Measurements from ENCODE around the gene GPX7. TPM values are rescaled to one million over a fixed set of nuclear protein-coding genes. Genes with fewer than 3 reads are reported as not detected.
A peak's percentile ranks its signal among the peaks of the same experiment; 100 is the strongest.

Gene GPX7
- total RNA-seq, result 57.7 to 62.6 TPM (median 61.8 TPM) in 3 replicates

DNA sequence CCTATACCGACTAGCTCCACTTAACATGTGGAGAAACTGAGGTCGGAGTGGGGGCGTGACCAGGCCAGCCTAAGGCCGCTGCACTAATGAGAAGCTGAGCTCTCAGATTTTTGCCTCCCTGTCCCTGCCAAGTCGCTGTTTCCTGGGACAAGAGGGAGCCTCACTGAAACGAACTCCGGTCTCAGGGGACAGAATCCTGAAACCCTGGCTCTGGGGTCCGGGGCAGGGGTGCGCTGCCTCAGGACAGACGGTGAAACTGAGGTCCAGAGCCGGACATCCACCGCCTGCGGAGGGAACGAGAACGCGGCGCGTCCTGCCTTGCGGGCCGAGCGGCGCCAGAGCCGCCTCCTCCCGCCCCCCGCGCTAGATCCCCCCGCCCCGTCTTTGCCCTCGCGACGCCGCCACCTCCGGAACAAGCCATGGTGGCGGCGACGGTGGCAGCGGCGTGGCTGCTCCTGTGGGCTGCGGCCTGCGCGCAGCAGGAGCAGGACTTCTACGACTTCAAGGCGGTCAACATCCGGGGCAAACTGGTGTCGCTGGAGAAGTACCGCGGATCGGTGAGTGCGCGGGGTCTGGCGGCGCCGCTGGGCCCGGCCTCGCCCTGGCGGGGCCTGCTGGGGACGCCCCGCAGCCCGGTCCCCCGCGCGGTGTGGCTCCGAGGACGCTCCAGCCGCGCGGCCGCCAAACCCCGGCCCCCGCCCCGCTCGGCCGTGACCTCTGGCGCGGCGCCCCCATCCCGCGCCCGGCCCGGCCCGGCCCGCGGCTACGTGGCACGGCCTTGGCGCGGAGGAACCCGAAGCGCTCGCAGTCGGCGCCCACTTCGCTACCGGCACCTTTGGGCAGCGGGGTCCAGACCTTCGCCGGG, at the start of gene GPX7:
GPX7 (plus strand) TSS at position 381 of the 865 bp plus-strand sequence; CDS start at position 420, 39 bp downstream.
- Mint-ChIP-seq H3K4me1 (peaks cover 25% of the 10 kb centered on the region), H3K36me3 (peaks cover 11% of the 10 kb centered on the region), H3K4me3 (peak within 1 kb of the TSS; percentile 74), H3K27me3 (ENCODE audit: low read depth) (no peaks in the 10 kb centered on the region), H3K27ac (peak within 1 kb of the TSS; percentile 90), H3K9me3 (no peaks in the 10 kb centered on the region)
- TF ChIP-seq, protein P1, sequence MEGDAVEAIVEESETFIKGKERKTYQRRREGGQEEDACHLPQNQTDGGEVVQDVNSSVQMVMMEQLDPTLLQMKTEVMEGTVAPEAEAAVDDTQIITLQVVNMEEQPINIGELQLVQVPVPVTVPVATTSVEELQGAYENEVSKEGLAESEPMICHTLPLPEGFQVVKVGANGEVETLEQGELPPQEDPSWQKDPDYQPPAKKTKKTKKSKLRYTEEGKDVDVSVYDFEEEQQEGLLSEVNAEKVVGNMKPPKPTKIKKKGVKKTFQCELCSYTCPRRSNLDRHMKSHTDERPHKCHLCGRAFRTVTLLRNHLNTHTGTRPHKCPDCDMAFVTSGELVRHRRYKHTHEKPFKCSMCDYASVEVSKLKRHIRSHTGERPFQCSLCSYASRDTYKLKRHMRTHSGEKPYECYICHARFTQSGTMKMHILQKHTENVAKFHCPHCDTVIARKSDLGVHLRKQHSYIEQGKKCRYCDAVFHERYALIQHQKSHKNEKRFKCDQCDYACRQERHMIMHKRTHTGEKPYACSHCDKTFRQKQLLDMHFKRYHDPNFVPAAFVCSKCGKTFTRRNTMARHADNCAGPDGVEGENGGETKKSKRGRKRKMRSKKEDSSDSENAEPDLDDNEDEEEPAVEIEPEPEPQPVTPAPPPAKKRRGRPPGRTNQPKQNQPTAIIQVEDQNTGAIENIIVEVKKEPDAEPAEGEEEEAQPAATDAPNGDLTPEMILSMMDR (IDR thresholded peaks at IDR 0.05; ENCODE audit: unreplicated experiment), result no peak
- peak; percentile 27 to 52 for DNase-seq (ENCODE audit: low spot score in 2 of 2, unreplicated experiment in 2 of 2)

DNA sequence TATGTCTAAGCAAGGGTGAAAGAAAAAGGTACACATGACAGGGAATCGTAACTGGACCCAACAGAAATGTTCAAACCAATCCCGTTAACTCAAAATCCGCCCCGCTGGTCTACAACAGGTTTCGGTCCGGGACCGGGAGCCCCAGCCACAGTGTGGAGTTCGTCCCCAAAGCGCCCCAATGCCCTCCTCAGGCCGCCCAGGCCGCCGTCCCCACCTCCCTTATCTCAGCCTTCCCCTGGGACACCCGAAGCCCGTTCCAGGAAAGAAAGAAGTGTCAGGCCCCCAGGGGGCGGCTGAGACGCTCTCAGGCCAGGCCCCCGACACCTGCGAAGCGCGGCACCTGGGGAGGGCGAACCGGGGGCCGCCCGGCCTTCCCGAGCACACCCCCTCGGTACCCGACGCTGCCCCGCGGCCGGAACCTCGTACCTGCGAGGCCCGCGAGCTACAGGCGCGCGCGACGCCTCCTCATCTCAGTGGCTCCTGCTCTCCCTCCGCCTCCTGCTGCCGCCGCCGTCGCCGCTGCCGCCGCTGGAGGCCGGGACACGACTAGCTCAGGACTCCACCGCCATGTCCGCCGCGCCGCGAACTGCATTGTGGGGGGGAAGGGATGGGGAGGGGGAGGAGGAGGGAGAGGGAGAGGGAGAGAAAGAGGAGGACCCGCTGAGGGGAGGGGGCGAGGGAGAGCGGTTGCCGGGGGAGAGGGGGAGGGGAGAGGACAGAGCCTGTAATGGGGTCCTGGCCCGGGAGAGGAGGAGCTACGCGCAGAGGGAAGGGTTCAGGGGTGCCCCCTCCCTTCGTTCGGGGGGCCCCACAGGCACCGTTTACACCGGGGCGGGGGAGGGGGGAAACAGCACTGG, 49.4 kb upstream of the GPX7 start, which contains the start of gene TUT4:
TUT4 (minus strand) TSS at position 588 of the 857 bp plus-strand sequence. CDS start 26,812 bp downstream, outside the sequence.
- Mint-ChIP-seq H3K4me1 (peaks cover 37% of the 10 kb centered on the region), H3K36me3 (no peaks in the 10 kb centered on the region), H3K27ac (peak within 1 kb of the TSS; percentile 97), H3K9me3 (no peaks in the 10 kb centered on the region), H3K27me3 (ENCODE audit: low read depth) (no peaks in the 10 kb centered on the region), H3K4me3 (peak within 1 kb of the TSS; percentile 72)
- DNase-seq (ENCODE audit: low spot score in 2 of 2, unreplicated experiment in 2 of 2), result peak; percentile 79 to 82
- TF ChIP-seq, protein P1 (IDR thresholded peaks at IDR 0.05; ENCODE audit: unreplicated experiment), result no peak

DNA sequence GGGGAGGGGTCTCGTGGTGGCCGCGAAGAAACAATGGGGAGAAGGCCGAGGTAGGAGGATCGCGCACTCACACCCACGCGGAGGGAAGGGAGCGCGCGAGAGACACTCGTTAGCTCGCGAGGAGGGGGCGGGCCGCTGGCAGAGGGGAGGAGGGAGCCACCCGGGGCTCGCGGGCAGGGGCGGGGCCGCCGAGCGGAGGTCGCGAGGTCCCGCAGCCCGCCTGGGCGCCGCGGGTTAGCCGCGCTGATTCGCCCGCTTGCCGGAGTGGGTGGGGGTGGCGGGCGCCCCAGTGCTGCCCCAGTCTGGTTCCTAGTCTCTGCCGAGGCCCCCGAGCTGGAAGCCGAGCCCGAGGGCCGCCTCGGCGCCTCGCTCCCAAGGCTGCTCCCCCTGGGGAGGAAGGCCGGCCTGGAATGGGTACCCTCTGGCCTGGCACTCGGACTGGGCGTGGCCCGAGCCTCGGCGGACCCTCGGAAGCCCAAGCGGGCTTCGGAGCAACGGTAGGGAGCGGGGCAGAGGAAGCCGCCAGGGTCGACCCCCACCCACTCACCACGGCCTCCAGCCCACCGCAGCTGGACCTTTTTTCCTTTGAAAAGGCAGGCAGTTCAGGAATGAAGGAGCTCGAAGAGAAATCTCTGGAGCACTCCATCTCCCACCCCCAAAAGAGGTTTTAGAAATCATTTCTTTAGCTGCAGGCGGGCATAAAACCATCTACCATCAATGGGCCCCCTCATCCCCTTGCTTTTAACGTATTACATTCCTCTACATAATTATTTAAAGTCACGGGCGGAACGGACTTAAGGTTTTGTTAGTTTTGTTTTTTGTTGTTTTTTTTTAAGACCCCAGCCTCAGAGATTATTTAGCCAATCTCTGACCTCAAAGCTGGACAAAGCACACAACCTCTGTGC, 48.6 kb upstream of the GPX7 start:
- Mint-ChIP-seq H3K27me3 (ENCODE audit: low read depth) (no peaks in the 10 kb centered on the region), H3K36me3 (no peaks in the 10 kb centered on the region), H3K4me1 (peaks cover 37% of the 10 kb centered on the region), H3K27ac (peak overlapping the region; percentile 97), H3K9me3 (no peaks in the 10 kb centered on the region), H3K4me3 (peak overlapping the region; percentile 72)
- DNase-seq (ENCODE audit: low spot score in 2 of 2, unreplicated experiment in 2 of 2), result peak; percentile 83 to 84
- TF ChIP-seq, protein P1 (IDR thresholded peaks at IDR 0.05; ENCODE audit: unreplicated experiment), result no peak

DNA sequence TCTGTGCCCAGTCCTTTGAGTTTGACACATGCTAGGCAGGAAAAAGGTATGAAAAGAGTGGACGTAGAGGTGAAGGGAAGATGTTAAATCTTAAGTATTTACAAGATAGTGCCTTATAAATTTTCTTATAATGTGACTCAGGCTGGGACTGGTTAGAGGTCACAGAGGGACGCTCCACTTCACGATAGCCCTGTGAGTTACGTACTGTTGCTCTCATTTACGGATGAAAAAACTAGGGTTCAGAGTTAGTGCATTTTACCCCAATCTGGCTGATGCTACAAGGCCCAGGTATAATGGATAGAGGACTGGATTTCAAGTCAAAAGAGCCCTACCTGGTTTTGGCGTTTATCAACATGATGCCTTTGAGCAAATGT, 47.9 kb upstream of the GPX7 start:
- Mint-ChIP-seq H3K9me3 (peaks cover 3% of the 10 kb centered on the region), H3K36me3 (peaks cover 4% of the 10 kb centered on the region), H3K4me3 (peak overlapping the region; percentile 72), H3K27ac (peak overlapping the region; percentile 97), H3K4me1 (peaks cover 31% of the 10 kb centered on the region), H3K27me3 (ENCODE audit: low read depth) (no peaks in the 10 kb centered on the region)
- TF ChIP-seq, protein P1 (IDR thresholded peaks at IDR 0.05; ENCODE audit: unreplicated experiment), result no peak
- DNase-seq (ENCODE audit: low spot score in 2 of 2, unreplicated experiment in 2 of 2), result no peak

DNA sequence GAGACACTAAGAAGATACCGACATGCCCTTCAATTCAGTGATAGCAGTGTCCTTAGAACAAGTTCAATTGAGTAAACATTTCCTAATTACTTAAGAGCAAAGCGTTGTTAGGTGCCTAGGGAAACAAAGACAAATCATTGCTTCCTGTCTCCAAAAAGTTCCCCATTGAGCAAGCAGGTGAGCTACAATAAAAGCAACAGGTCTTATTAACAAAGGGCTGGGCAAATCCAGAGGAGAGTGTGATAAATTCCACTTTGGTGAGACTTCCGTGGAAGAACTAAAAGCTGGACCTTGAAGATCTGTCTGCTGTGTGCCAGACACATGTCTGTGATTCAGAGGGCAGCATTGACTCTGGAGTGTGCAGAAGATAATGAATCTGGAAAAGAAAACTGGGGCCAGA, 47.4 kb upstream of the GPX7 start:
- Mint-ChIP-seq H3K9me3 (peaks cover 3% of the 10 kb centered on the region), H3K4me1 (peaks cover 28% of the 10 kb centered on the region), H3K4me3 (peak overlapping the region; percentile 72), H3K27me3 (ENCODE audit: low read depth) (no peaks in the 10 kb centered on the region), H3K27ac (peak overlapping the region; percentile 97), H3K36me3 (peaks cover 4% of the 10 kb centered on the region)
- no peak for DNase-seq (ENCODE audit: low spot score in 2 of 2, unreplicated experiment in 2 of 2)
- TF ChIP-seq, protein P1 (IDR thresholded peaks at IDR 0.05; ENCODE audit: unreplicated experiment), result no peak
